A673 (cell line): Measurements from ENCODE around the gene ANP32E.

Source experiments
- EZH2 ChIP-seq: fragments of 200-600 bp; sonication (generic); IDR thresholded peaks from 2 replicates; pipeline ENCODE4 v1.6.1; 2017; ENCODE audit warnings: borderline replicate concordance, low read depth, mild to moderate bottlenecking, mixed read lengths, antibody characterized with exemption, low read length; ENCODE audit not compliant: poor library complexity, severe bottlenecking
- TF ChIP-seq, protein P1 (sequence below): fragments of 300-800, 200-600 bp; sonication (generic); conservative IDR thresholded peaks from 2 replicates; pipeline ENCODE4 v1.5.1; 2017; ENCODE audit warnings: low read depth, mild to moderate bottlenecking, antibody characterized with exemption, low read length, moderate library complexity, mixed read lengths

DNA sequence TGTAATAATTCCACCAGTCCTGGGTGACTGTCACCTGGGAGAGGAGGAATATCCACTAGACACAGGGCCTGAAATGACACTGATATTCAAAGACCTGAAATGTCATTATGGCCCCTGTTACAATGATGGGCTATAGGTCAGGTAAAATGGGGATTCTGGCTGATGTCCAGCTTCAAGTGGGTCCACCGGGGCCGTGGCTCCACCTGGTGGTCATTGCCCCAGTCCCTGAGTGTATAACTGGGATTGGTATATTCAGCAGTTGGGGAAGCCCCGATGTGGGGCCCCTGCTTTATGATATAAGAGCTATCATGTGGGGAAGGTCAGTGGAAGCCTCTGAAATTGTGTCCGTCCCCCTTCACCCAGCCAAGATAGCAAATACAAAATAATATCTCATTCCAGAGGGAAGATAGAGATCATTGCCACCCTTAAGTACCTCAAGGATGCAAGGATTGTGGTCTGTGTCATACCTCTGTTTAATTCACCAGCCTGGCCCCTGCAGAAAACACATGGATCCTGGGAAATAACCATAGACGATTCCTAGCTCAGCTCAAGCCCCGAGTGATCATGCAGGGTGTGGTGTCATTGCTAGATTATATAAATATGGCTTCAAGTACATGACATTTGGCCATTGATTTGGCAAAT, 66.8 kb downstream of the ANP32E start:
- TF ChIP-seq, protein P1, sequence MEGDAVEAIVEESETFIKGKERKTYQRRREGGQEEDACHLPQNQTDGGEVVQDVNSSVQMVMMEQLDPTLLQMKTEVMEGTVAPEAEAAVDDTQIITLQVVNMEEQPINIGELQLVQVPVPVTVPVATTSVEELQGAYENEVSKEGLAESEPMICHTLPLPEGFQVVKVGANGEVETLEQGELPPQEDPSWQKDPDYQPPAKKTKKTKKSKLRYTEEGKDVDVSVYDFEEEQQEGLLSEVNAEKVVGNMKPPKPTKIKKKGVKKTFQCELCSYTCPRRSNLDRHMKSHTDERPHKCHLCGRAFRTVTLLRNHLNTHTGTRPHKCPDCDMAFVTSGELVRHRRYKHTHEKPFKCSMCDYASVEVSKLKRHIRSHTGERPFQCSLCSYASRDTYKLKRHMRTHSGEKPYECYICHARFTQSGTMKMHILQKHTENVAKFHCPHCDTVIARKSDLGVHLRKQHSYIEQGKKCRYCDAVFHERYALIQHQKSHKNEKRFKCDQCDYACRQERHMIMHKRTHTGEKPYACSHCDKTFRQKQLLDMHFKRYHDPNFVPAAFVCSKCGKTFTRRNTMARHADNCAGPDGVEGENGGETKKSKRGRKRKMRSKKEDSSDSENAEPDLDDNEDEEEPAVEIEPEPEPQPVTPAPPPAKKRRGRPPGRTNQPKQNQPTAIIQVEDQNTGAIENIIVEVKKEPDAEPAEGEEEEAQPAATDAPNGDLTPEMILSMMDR: peak; percentile 79
- no peak for TF ChIP-seq EZH2
